NCI-H2107 (cell line): ENCODE data around the gene FAM83G.
"Not testable (repeated sequence)": the region's sequence is repeated elsewhere in the genome, so short reads cannot be mapped to it uniquely, and the experiment has no call there.

ENCODE experiments used
- DNase-seq: peaks from one replicate; lab custom pipeline; 2025; lab: John Stamatoyannopoulos, UW

The FAM83G gene

DNA sequence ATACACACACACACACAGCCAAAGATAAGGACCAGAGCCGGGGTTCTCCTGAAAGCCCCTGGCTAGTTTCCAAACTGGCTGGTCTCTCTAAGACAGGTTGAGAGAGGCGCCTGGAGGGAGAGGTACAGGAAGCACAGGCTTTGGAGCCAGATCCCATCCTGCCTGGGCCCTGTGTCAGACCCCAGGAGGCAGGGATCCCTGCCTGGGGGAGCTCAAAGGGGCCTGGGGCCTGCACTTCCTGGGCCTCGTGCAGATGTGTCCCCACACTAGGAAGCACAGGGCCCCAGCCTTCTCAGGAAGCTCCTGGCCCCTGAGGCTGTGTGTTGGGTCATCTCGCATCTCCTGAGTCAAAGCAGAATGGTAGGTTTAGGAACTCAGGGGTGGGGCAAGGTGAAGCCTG is 36.6 kb downstream of the FAM83G start:
- DNase-seq = no peak

DNA sequence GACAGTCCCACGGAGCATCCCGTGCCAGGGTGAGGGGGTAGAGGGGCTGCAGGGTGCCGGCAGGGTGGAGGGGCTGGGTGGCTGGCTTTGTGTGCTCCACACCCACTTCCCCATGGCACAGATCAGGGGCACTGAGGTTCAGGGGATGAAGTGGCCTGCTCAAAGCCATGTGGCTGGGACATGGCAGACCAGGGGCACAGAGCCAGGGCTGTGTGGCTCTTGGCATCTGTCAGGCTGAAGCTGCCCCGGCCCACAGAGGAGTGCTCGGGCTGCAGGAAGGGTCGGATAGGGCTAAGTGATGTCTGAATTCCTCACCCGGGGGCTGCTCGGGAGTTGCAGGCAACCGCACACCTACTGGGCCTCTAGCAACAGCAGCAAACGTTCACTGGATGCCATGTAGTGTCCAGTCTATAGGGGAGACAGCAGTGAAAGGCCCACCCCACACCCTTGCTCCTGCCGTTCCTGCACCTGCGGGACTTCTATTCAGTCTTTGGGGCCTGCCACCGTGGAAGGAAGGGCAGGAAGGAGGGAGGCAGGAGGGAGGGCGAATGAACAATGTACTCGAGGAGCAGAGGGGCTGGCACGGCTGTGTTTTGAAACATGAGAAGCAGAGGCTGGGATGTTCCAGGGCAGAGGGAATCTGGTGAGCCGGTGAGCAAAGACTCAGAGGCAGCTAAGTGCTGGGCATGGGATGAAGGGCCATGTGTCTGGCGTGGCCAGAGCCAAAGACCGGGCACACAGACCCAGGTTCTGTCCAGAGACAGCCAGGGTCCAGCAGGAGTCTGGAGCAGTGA is 37.5 kb downstream of the FAM83G start:
- DNase-seq = peak; percentile 32

- DNase-seq = no peak
These were observed 38.9 kb downstream of the FAM83G start for GRCh38 chr17:18965530-18966236.

DNA sequence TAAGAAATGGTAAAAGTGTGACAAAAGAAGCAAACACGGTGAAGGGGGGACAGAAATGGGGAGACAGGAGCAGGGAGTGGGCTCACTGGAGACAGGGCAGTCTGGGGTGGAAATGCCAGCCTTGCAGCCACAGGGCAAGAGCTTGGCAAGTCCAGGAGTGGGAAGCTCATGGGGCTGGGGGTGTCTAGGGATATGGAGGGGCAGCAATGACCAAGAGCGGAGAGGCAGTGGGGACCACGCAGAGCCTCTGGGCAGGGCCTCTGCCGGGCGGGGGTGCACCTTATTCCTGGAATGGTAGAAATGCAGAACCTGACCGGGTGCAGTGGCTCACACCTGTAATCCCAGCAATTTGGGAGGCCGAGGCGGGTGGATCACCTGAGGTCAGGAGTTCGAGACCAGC is 40.0 kb downstream of the FAM83G start:
- DNase-seq = no peak

DNA sequence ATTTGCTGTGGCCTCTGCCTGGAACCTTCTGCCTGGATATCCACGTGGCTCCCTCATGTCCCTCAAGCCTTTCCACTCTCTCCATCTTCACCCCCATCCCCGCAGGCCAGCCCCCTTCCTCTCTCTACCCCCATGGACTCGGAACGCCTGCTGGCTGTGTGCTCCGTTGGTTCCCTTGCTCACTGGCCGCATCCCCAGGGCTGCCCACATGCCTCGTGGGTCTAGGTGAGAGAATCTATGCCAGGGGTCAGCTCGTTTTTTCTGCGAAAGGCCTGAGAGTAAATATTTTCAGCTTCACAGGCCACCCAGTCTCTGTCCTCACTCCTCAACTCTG is 40.6 kb downstream of the FAM83G start:
- no peak for DNase-seq

GRCh38 chr17:18963126-18964017 is 41.2 kb downstream of the FAM83G start:
- DNase-seq = no peak

DNA sequence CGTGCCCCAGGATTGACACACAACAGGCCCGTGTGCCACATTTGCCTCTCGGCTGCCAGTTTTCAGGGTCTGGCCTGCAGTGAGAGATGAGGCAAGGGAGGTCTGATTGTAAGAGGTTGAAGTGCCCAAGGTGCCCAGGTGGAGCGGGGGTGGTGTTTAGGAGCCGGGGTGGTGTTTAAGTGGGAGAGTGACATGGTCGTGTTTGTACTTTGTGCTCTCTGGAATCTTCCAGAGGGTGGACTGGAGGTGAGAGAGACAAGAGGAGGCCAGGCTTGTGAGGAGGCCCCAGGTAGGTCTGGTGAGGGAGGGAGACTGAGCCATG is 42.1 kb downstream of the FAM83G start:
- no peak for DNase-seq

- no peak for DNase-seq
These were observed 42.7 kb downstream of the FAM83G start for GRCh38 chr17:18961634-18962493.

DNA sequence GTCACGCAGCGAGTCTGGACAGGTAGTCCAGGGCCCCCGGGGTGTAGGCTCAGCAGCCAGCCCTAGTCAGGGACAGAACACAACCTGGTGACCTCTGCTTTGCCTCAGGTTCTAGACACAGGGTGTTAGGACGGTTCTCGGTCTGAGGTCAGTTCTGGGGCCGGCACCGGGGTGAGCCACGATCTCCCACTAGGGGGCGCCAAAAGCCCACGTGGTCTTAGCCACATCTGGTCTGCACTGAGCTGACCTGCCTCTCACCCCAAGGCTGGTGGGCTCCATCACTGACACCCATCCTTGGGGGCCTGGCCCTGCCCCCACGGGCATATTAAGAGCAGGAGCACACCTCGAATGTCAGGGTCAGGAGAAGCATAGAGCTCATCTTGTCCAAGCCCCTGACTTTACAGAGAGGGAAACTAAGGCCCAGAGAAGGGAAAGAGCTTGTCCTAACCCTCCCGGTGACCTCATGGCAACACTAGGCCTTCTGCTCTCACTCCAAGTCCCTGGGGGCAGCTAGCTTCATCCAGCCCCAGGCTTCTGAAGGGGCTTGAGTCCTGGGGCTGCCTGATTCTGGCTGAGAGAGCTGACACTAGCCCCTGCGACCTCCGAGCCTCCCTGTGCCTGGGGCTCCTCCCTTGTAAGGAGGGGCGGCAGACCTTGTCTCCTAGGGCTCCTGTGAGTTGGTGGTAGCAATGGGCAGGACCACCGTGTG is 43.6 kb downstream of the FAM83G start:
- no peak for DNase-seq

DNA sequence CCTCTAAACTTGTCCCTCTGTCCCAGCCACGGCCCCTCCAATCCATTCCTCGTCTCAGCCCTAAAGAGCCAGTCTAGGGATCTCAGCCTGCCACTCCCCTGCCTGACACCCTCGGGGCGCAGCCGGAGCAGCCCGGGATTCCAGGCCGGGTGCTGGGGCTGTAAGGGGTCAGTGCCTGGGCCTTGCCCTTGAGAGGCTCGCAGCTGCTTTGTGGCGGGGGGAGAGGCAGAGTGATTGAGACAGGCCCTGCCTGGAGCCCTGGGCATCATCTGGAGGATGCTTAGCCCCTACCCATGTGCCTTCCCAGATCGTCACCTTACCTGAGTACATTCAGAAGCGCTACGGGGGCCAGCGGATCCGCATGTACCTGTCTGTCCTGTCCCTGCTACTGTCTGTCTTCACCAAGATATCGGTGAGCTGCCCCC is 44.3 kb downstream of the FAM83G start:
- DNase-seq = no peak

- DNase-seq = no peak
These were observed 44.7 kb downstream of the FAM83G start for GRCh38 chr17:18959845-18960240.

DNA sequence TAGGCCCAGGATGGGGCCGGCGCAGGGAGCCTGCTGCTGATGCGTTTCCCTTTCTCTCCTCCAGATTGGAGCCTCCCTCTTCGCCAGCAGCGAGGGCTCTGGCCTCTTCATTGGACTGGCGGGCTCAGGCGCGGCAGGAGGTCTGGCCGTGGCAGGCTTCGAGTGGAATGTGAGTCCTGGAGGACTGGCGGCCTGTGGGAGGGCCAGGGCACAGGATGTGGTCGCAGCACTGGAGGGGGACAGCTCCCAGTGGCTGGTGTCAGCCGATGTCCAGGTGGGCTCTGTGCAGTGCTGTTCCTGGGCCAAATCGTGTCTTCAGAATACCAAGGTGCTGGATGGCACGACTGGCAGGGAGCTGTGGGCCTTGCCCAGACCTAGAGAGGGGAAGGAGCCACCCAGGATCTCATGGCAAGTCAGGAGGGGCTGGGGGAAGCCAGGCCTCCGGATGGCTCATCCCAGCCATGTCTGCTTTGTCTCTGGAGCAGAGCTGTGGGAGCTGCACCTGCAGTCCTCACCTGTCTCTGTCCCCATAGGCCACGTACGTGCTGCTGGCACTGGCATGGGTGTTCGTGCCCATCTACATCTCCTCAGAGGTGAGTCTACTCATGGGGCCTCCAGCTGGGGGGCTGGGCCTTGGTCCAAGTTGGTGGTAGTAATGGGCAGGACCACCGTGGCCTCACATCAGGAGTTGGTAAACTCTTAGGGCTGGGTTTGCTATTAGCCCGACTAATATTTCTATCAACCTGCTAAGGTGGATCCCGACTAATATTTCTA is 45.3 kb downstream of the FAM83G start:
- DNase-seq = no peak

- DNase-seq = no peak
These were observed 46.0 kb downstream of the FAM83G start for GRCh38 chr17:18958611-18959010.

DNA sequence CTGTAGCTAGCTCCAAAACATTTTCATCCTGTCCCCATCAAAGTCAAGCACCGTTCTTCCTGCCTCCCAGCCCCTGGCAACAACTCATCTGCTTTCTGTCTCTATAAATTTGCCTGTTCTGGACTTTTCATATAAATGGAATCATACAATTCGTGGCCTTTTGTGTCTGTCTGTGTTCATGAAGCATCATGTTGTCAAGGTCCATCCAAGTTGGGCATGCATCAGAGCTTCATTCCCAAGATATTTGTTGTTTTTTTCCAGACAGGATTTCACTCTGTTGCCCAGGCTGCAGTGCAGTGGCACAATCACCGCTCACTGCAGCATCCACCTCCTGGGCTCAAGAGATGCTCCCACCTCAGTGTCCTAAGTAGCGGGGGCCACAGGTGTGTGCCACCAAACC is 46.7 kb downstream of the FAM83G start:
- DNase-seq = no peak

- DNase-seq = no peak
These were observed 48.0 kb downstream of the FAM83G start for GRCh38 chr17:18956581-18956980.

- DNase-seq = not testable (repeated sequence)
These were observed 48.5 kb downstream of the FAM83G start for GRCh38 chr17:18956021-18956420.

GRCh38 chr17:18955009-18955408 is 49.6 kb downstream of the FAM83G start:
- DNase-seq = no peak

- DNase-seq = no peak
These were observed 50.2 kb downstream of the FAM83G start for GRCh38 chr17:18954321-18954720.

DNA sequence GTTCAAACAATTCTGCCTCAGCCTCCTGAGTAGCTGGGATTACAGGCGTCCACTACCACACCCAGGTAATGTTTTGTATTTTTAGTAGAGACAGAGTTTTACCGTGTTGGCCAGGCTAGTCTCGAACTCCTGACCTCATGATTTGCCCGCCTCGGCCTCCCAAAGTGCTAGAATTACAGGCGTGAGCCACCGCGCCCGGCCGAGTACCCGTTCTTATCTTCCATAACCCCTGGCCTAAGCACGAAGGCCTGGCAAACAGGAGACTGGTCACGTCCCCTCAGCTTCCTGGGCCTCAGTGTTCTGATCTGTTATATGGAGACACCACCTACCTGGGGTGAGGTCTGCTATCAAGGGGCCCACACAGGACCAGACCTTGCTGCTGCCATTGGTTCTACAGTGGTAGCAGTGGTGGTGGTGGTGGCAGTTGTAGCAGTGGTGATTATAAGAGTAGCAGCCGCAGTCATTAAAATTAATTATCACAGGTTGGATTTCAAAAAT is 51.3 kb downstream of the FAM83G start:
- no peak for DNase-seq
